NCI-H128 (cell line): ENCODE measurements around the gene FRMD1.
"Not testable (repeated sequence)": the region's sequence is repeated elsewhere in the genome, so short reads cannot be mapped to it uniquely, and the experiment has no call there.

Experiments used
- DNase-seq: peaks from one replicate; lab custom pipeline; 2025; ENCODE audit not compliant: unreplicated experiment; lab: John Stamatoyannopoulos, UW

The FRMD1 gene

GRCh38 chr6:168081858-168082546 is 3.0 kb upstream of the FRMD1 start:
- no peak for DNase-seq

GRCh38 chr6:168080393-168081077 is 1.5 kb upstream of the FRMD1 start:
- DNase-seq, result no peak

DNA sequence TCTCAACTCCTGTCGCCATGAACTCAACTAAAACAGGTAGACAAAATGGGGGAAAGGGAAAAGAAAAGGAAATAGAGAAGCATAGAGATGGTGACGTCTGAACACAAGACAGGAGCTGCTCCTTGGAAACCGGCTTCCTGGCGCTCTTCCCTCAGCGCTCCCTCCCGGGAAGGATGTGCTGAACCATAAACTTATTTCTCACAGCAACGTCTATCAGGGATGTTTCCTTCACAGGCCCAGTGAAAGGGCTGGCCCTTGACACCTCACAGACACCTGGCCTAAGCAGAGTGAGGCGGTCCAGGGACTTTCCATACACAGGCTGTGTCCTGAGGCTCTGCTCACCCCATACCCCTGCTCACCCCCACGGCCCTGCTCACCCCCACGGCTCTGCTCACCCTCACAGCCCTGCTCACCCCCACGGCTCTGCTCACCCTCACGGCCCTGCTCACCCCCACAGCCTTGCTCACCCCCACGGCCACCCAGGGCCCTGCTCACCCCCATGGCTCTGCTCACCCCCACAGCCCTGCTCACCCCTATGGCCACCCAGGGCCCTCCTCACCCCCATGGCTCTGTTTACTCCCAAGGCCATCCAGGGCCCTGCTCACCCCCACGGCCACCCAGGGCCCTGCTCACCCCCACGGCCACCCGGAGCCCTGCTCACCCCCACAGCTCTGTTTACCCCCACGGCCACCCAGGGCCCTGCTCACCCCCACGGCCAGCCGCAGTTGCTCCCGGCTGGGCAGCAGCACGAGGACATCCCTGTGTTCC is 653 bp downstream of the FRMD1 start:
- no peak for DNase-seq

GRCh38 chr6:168077401-168077800 is 1.6 kb downstream of the FRMD1 start:
- not testable (repeated sequence) for DNase-seq

DNA sequence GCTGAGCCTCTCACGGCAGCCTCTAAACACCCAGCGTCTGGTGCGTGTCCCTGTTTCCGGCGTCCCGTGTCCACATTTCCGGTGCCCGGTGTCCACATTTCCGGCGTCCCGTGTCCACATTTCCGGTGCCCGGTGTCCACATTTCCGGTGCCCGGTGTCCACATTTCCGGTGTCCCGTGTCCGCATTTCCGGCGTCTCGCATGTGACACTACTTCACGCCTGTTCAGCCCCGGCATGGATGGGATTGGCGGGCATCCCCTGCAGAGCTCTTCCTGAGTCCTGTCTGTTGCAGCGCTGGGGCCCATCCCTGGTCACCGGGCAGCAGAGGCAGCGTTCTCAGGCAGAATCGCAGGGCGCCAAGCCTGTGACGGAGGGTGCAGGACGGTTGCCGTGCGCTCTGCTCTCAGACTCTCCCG is 3.2 kb downstream of the FRMD1 start:
- DNase-seq, result no peak

DNA sequence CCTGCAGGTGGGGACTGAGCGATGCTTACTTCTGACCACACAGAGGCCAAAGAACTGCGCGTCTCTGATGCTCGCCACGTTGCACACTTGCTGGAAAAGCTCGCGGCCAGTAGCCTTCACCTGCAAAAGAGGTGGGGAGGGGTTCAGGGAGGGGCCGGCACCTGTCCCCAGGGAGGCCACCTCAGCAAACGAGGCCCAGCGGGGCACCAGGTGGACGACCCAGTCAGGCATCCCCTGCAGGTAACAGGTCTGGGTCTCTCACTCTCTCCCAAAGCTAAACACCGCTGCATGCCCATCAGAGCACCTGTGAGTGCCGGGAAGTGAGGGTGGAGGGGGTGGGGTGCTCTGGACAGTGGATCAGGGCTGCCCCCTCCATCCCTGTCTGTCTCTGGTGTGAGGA is 3.8 kb downstream of the FRMD1 start:
- DNase-seq, result no peak

DNA sequence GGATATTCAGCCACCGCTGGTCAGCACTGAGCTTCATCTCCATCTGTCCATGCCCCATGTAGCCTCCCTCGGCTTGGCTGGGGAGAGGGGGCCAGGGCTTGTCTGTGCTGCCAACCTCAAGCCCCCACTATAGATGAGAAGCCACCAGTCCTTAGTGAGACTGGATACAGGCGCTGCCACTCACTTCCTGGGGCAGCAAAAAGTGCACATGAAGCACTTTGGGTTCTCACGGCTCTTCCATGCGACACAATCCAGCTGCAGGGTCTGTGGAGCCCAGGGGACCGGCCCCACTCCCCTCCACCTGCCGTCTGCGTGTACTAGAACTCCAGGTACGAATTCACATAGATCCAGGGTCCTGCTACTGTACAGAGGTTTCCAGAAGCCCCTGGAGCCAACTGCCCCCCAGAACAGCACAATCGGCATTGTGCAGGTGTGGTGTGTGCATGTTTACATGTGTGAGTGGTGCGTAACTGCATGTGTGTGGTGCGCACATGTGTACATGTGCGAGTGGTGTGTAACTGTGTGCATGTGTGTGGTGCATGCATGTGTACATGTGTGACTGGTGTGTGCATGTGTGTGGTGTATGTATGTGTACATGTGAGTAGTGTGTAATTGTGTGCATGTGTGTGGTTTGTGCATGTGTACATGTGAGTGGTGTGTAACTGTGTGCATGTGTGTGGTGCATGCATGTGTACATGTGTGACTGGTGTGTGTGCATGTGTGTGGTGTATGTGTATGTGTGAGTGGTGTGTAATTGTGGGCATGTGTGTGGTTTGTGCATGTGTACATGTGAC is 4.9 kb downstream of the FRMD1 start:
- no peak for DNase-seq

- no peak for DNase-seq
These were observed 6.3 kb downstream of the FRMD1 start for GRCh38 chr6:168072730-168073129.

GRCh38 chr6:168072261-168072660 is 6.8 kb downstream of the FRMD1 start:
- no peak for DNase-seq

- no peak for DNase-seq
These were observed 7.4 kb downstream of the FRMD1 start for GRCh38 chr6:168071620-168072019.

- DNase-seq, result no peak
These were observed 8.2 kb downstream of the FRMD1 start for GRCh38 chr6:168070804-168071203.

GRCh38 chr6:168067081-168067759 is 11.8 kb downstream of the FRMD1 start:
- no peak for DNase-seq

- no peak for DNase-seq
These were observed 14.7 kb downstream of the FRMD1 start for GRCh38 chr6:168064226-168064807.

GRCh38 chr6:168063431-168063830 is 15.6 kb downstream of the FRMD1 start:
- DNase-seq, result no peak

- DNase-seq, result no peak
These were observed 16.4 kb downstream of the FRMD1 start for GRCh38 chr6:168062346-168063289.

DNA sequence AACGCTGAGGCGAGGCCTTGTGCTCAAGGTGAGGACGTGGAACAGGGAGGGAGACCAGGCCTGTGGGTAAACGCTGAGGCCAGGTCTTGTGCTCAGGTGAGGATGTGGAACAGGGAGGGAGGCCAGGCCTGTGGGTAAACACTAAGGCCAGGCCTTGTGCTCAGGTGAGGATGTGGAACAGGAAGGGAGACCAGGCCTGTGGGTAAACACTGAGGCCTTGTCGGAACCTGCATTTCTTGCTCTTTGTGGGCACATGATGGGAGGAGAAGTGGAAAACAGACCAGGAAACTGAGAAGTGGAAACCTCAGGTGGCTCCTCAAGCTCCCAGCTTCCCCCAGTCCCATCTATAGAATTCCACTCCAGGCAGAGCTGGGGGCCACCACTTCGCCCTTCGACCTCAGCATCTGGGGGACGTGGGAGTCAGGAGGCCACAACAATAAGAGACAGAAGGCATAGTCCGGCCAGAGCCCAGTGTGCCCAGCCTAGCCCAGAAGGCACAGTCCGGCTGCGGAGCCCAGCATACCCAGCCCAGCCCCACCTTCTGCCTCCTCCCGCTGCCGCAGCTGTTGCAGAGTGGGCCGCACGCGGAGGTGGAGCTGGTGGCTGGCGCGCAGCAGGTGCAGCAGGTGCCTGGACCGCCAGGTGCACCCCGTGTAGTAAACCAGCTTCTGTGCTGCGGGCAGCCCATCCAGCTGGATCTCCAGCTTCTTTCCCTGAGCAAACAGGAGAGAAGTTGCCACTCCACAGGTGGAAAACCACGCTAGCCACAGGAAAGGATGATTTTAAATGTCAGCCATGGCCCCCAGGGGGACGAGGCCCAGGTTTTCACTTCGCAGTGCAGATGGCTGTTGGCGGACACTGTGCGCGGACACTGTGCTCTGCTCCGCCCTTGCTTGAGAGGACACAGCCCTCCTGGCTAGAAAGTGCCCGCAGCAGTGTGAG is 17.5 kb downstream of the FRMD1 start:
- DNase-seq, result peak; percentile 88

DNA sequence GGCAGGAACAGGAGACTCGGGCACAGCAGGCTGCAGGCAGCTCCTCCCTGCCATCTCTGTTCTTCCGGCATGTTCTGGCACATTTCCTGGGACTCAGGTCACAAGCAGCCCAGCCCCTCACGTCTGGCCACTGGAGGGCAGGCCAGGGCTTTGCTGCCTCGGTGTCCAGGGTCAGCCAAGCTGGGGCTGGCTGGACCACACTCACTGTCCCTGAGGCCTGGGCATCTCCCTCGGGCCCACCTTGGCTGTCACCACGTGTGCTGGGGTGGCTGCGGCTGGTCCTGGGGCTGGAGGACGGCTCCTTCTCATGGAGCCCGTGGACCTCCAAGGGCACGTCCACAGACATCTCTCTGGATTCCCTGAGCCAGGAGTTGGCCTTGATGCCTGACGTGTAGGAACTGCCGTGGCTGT is 18.5 kb downstream of the FRMD1 start:
- DNase-seq, result no peak
